Measurements from ENCODE around the gene TBCCD1.
"Not testable (repeated sequence)": the region's sequence is repeated elsewhere in the genome, so short reads cannot be mapped to it uniquely, and the experiment has no call there.

TBCCD1 gene

GRCh38 chr3:186520431-186520830, 46.7 kb downstream of the TBCCD1 start:
- no peak for DNase-seq (ENCODE audit: low read depth in 2 of 2)

GRCh38 chr3:186519021-186519658, 48.0 kb downstream of the TBCCD1 start:
- no peak for DNase-seq (ENCODE audit: low read depth in 2 of 2)

GRCh38 chr3:186517218-186517617, 49.9 kb downstream of the TBCCD1 start:
- no peak for DNase-seq (ENCODE audit: low read depth in 2 of 2)

GRCh38 chr3:186516646-186517045, 50.5 kb downstream of the TBCCD1 start:
- no peak for DNase-seq (ENCODE audit: low read depth in 2 of 2)

GRCh38 chr3:186515125-186515524, 52.0 kb downstream of the TBCCD1 start:
- DNase-seq (ENCODE audit: low read depth in 2 of 2) = no peak

GRCh38 chr3:186514296-186515002, 52.7 kb downstream of the TBCCD1 start:
- no peak for DNase-seq (ENCODE audit: low read depth in 2 of 2)

- DNase-seq (ENCODE audit: low read depth in 2 of 2) = no peak
These were observed 53.8 kb downstream of the TBCCD1 start for GRCh38 chr3:186513386-186513785.

GRCh38 chr3:186512570-186513302, 54.4 kb downstream of the TBCCD1 start:
- no peak for DNase-seq (ENCODE audit: low read depth in 2 of 2)

GRCh38 chr3:186511702-186512101, 55.4 kb downstream of the TBCCD1 start:
- no peak for DNase-seq (ENCODE audit: low read depth in 2 of 2)

- no peak for DNase-seq (ENCODE audit: low read depth in 2 of 2)
These were observed 55.9 kb downstream of the TBCCD1 start for GRCh38 chr3:186511245-186511644.

- DNase-seq (ENCODE audit: low read depth in 2 of 2) = no peak
These were observed 56.6 kb downstream of the TBCCD1 start for GRCh38 chr3:186510374-186511079.

GRCh38 chr3:186509423-186509822, 57.7 kb downstream of the TBCCD1 start:
- DNase-seq (ENCODE audit: low read depth in 2 of 2) = no peak

GRCh38 chr3:186506857-186507256, 60.3 kb downstream of the TBCCD1 start:
- DNase-seq (ENCODE audit: low read depth in 2 of 2) = no peak

GRCh38 chr3:186506191-186506739, 60.9 kb downstream of the TBCCD1 start:
- no peak for DNase-seq (ENCODE audit: low read depth in 2 of 2)

GRCh38 chr3:186502966-186503712, 64.0 kb downstream of the TBCCD1 start:
- no peak for DNase-seq (ENCODE audit: low read depth in 2 of 2)

- DNase-seq (ENCODE audit: low read depth in 2 of 2) = no peak
These were observed 64.8 kb downstream of the TBCCD1 start for GRCh38 chr3:186502138-186502948.

- not testable (repeated sequence) for DNase-seq (ENCODE audit: low read depth in 2 of 2)
These were observed 67.2 kb downstream of the TBCCD1 start for GRCh38 chr3:186499949-186500348.

GRCh38 chr3:186498022-186498421, 69.1 kb downstream of the TBCCD1 start:
- DNase-seq (ENCODE audit: low read depth in 2 of 2) = not testable (repeated sequence)

- no peak for DNase-seq (ENCODE audit: low read depth in 2 of 2)
These were observed 69.5 kb downstream of the TBCCD1 start for GRCh38 chr3:186497608-186498007.

- no peak for DNase-seq (ENCODE audit: low read depth in 2 of 2)
These were observed 70.5 kb downstream of the TBCCD1 start for GRCh38 chr3:186496635-186497034.
